Activated T-helper 1 cell treated with anti-CD3 and anti-CD28 coated beads, Interleukin-12 subunit alpha, Interleukin-12 subunit beta, Interleukin-2, Interleukin-4 antibody, amounts not matched to agents 30 ng/mL and 10 ng/mL and 1 ng/mL, durations not matched to agents 14 hours and 24 hours and 36 hours (primary cell): ENCODE results near the gene BCAS3. TPM values are rescaled to one million over a fixed set of nuclear protein-coding genes. Genes with fewer than 3 reads are reported as not detected.

Source experiments
- DNase-seq: peaks from one replicate; pipeline ENCODE4 v3.0.0; 2021; ENCODE audit warnings: low spot score
- H3K27ac Mint-ChIP-seq: one replicate; pipeline ENCODE4 v1.8.0; 2021; ENCODE audit warnings: mild to moderate bottlenecking, mixed read lengths
- H3K27me3 Mint-ChIP-seq: one replicate; pipeline ENCODE4 v1.8.0; 2022; ENCODE audit warnings: mild to moderate bottlenecking, moderate library complexity, mixed read lengths; ENCODE audit not compliant: insufficient read depth
- H3K36me3 Mint-ChIP-seq: one replicate; pipeline ENCODE4 v1.8.0; 2021; ENCODE audit warnings: low read depth, mixed read lengths
- H3K4me1 Mint-ChIP-seq: one replicate; pipeline ENCODE4 v1.8.0; 2021; ENCODE audit warnings: low read depth, mixed read lengths
- H3K4me3 Mint-ChIP-seq: one replicate; pipeline ENCODE4 v1.8.0; 2021; ENCODE audit warnings: mild to moderate bottlenecking, moderate library complexity, mixed read lengths
- H3K9me3 Mint-ChIP-seq: one replicate; pipeline ENCODE4 v1.8.0; 2021; ENCODE audit warnings: mixed read lengths
- intact Hi-C: fragments of 100-400 bp; cut with micrococcal nuclease; formaldehyde crosslinking; loops from one replicate; pipeline ENCODE4 v1.15.1; 2024
- total RNA-seq: library from RNA; stranded (reverse); gene quantifications from 2 replicates; pipeline ENCODE4 v1.2.3, GENCODE V29; 2022

Gene BCAS3
- total RNA-seq, 1 donor from 2014 or later = 8.3 TPM

- Mint-ChIP-seq H3K27ac (no peak overlapping the region), H3K4me1 (no peaks in the 10 kb centered on the region), H3K27me3 (no peaks in the 10 kb centered on the region), H3K4me3 (no peak overlapping the region), H3K36me3 (no peaks in the 10 kb centered on the region), H3K9me3 (no peaks in the 10 kb centered on the region)
- DNase-seq = no peak
- intact Hi-C loops = no loop called here
These were observed 688.5 kb downstream of the BCAS3 start for GRCh38 chr17:61366076-61366714.

- no peak overlapping the region for H3K4me3 Mint-ChIP-seq
- no peak for DNase-seq
These were observed 689.2 kb downstream of the BCAS3 start for GRCh38 chr17:61366715-61367413.

GRCh38 chr17:61368049-61368831 is 690.6 kb downstream of the BCAS3 start:
- no peak overlapping the region for H3K27ac Mint-ChIP-seq
- intact Hi-C loops = no loop called here
- DNase-seq = no peak
- H3K4me3 Mint-ChIP-seq = no peak overlapping the region
- no peaks in the 10 kb centered on the region for H3K4me1 Mint-ChIP-seq
- H3K27me3 Mint-ChIP-seq = no peaks in the 10 kb centered on the region
- H3K36me3 Mint-ChIP-seq = no peaks in the 10 kb centered on the region
- H3K9me3 Mint-ChIP-seq = no peaks in the 10 kb centered on the region

More at GRCh38 chr17:61366715-61367413, 689.2 kb downstream of the BCAS3 start:
- no peak overlapping the region for H3K27ac Mint-ChIP-seq
- no peaks in the 10 kb centered on the region for H3K27me3 Mint-ChIP-seq
- H3K4me1 Mint-ChIP-seq = no peaks in the 10 kb centered on the region
- intact Hi-C loops = no loop called here
- H3K36me3 Mint-ChIP-seq = no peaks in the 10 kb centered on the region
- H3K9me3 Mint-ChIP-seq = no peaks in the 10 kb centered on the region

- no peak overlapping the region for H3K27ac Mint-ChIP-seq
- no peaks in the 10 kb centered on the region for H3K9me3 Mint-ChIP-seq
- no peak for DNase-seq
- peaks cover 1% of the 10 kb centered on the region for H3K27me3 Mint-ChIP-seq
- no peaks in the 10 kb centered on the region for H3K36me3 Mint-ChIP-seq
- intact Hi-C loops = no loop called here
- no peak overlapping the region for H3K4me3 Mint-ChIP-seq
- H3K4me1 Mint-ChIP-seq = no peaks in the 10 kb centered on the region
These were observed 691.3 kb downstream of the BCAS3 start for GRCh38 chr17:61368832-61369450.

GRCh38 chr17:61369751-61370150 is 692.1 kb downstream of the BCAS3 start:
- Mint-ChIP-seq H3K27me3 (peaks cover 1% of the 10 kb centered on the region), H3K36me3 (no peaks in the 10 kb centered on the region), H3K9me3 (no peaks in the 10 kb centered on the region), H3K4me3 (no peak overlapping the region), H3K27ac (no peak overlapping the region), H3K4me1 (no peaks in the 10 kb centered on the region)
- no peak for DNase-seq
- intact Hi-C loops = no loop called here

GRCh38 chr17:61371179-61371578 is 693.5 kb downstream of the BCAS3 start:
- no peaks in the 10 kb centered on the region for H3K36me3 Mint-ChIP-seq
- no peak overlapping the region for H3K27ac Mint-ChIP-seq
- no peak overlapping the region for H3K4me3 Mint-ChIP-seq
- H3K4me1 Mint-ChIP-seq = no peaks in the 10 kb centered on the region
- peaks cover 1% of the 10 kb centered on the region for H3K27me3 Mint-ChIP-seq
- no peaks in the 10 kb centered on the region for H3K9me3 Mint-ChIP-seq
- intact Hi-C loops = no loop called here
- no peak for DNase-seq

- Mint-ChIP-seq H3K4me3 (no peak overlapping the region), H3K9me3 (no peaks in the 10 kb centered on the region), H3K36me3 (no peaks in the 10 kb centered on the region), H3K27ac (no peak overlapping the region), H3K27me3 (peaks cover 1% of the 10 kb centered on the region), H3K4me1 (no peaks in the 10 kb centered on the region)
- intact Hi-C loops = no loop called here
- no peak for DNase-seq
These were observed 694.0 kb downstream of the BCAS3 start for GRCh38 chr17:61371606-61372005.

GRCh38 chr17:61372436-61372835 is 694.8 kb downstream of the BCAS3 start:
- H3K27ac Mint-ChIP-seq = no peak overlapping the region
- H3K27me3 Mint-ChIP-seq = peaks cover 1% of the 10 kb centered on the region
- intact Hi-C loops = no loop called here
- DNase-seq = no peak
- no peaks in the 10 kb centered on the region for H3K36me3 Mint-ChIP-seq
- H3K9me3 Mint-ChIP-seq = no peaks in the 10 kb centered on the region
- no peaks in the 10 kb centered on the region for H3K4me1 Mint-ChIP-seq
- H3K4me3 Mint-ChIP-seq = no peak overlapping the region

- no peak for DNase-seq
- H3K4me3 Mint-ChIP-seq = no peak overlapping the region
- H3K27me3 Mint-ChIP-seq = peaks cover 1% of the 10 kb centered on the region
- H3K36me3 Mint-ChIP-seq = no peaks in the 10 kb centered on the region
- no peaks in the 10 kb centered on the region for H3K9me3 Mint-ChIP-seq
- intact Hi-C loops = no loop called here
- no peaks in the 10 kb centered on the region for H3K4me1 Mint-ChIP-seq
- H3K27ac Mint-ChIP-seq = no peak overlapping the region
These were observed 699.5 kb downstream of the BCAS3 start for GRCh38 chr17:61376931-61377838.

GRCh38 chr17:61378658-61379456 is 701.2 kb downstream of the BCAS3 start:
- no peaks in the 10 kb centered on the region for H3K36me3 Mint-ChIP-seq
- H3K4me3 Mint-ChIP-seq = no peak overlapping the region
- H3K27me3 Mint-ChIP-seq = no peaks in the 10 kb centered on the region
- H3K4me1 Mint-ChIP-seq = no peaks in the 10 kb centered on the region
- H3K9me3 Mint-ChIP-seq = no peaks in the 10 kb centered on the region
- intact Hi-C loops = no loop called here
- no peak for DNase-seq
- H3K27ac Mint-ChIP-seq = no peak overlapping the region

GRCh38 chr17:61379457-61380216 is 702.0 kb downstream of the BCAS3 start:
- H3K36me3 Mint-ChIP-seq = no peaks in the 10 kb centered on the region
- H3K4me1 Mint-ChIP-seq = no peaks in the 10 kb centered on the region
- H3K9me3 Mint-ChIP-seq = no peaks in the 10 kb centered on the region
- H3K27ac Mint-ChIP-seq = no peak overlapping the region
- H3K27me3 Mint-ChIP-seq = no peaks in the 10 kb centered on the region
- DNase-seq = no peak
- intact Hi-C loops = no loop called here
- H3K4me3 Mint-ChIP-seq = no peak overlapping the region
